Stimulated activated memory B cell treated with anti-CD40 and anti-IgM and Interleukin-4, amounts not matched to agents 10 μg/mL and 1 μg/mL and 100 μg/mL, for 72 hours (primary cell): ENCODE data around the gene NME3.
A peak's percentile ranks its signal among the peaks of the same experiment; 100 is the strongest.
"Not testable (repeated sequence)": the region's sequence is repeated elsewhere in the genome, so short reads cannot be mapped to it uniquely, and the experiment has no call there.

Source experiments
- ATAC-seq: fragments of 150-1000 bp; cut with Tn5 transposase; 2 replicates; pipeline ENCODE4 v1.10.0; 2021
- H3K27ac Mint-ChIP-seq: one replicate; pipeline ENCODE4 v1.8.0; 2022; ENCODE audit warnings: mild to moderate bottlenecking, mixed read lengths
- H3K27me3 Mint-ChIP-seq: one replicate; pipeline ENCODE4 v1.8.0; 2022; ENCODE audit warnings: mixed read lengths
- H3K36me3 Mint-ChIP-seq: one replicate; pipeline ENCODE4 v1.8.0; 2022; ENCODE audit warnings: mixed read lengths
- H3K4me1 Mint-ChIP-seq: one replicate; pipeline ENCODE4 v1.8.0; 2022; ENCODE audit warnings: mixed read lengths
- H3K4me3 Mint-ChIP-seq: one replicate; pipeline ENCODE4 v1.8.0; 2022; ENCODE audit warnings: mild to moderate bottlenecking, moderate library complexity, mixed read lengths
- H3K9me3 Mint-ChIP-seq: one replicate; pipeline ENCODE4 v1.8.0; 2022; ENCODE audit warnings: mixed read lengths

Gene NME3

GRCh38 chr16:1741553-1742165 lies 29.7 kb downstream of the NME3 start:
- Mint-ChIP-seq H3K27me3 (no peaks in the 10 kb centered on the region), H3K27ac (no peak overlapping the region), H3K9me3 (no peaks in the 10 kb centered on the region), H3K4me1 (no peaks in the 10 kb centered on the region), H3K36me3 (peaks cover 16% of the 10 kb centered on the region), H3K4me3 (no peak overlapping the region)
- no peak for ATAC-seq

GRCh38 chr16:1740781-1741490 lies 30.4 kb downstream of the NME3 start:
- no peak overlapping the region for H3K27ac Mint-ChIP-seq
- ATAC-seq, result no peak
- no peaks in the 10 kb centered on the region for H3K9me3 Mint-ChIP-seq
- H3K4me3 Mint-ChIP-seq, result no peak overlapping the region
- H3K36me3 Mint-ChIP-seq, result peaks cover 16% of the 10 kb centered on the region
- H3K4me1 Mint-ChIP-seq, result no peaks in the 10 kb centered on the region
- H3K27me3 Mint-ChIP-seq, result no peaks in the 10 kb centered on the region

DNA sequence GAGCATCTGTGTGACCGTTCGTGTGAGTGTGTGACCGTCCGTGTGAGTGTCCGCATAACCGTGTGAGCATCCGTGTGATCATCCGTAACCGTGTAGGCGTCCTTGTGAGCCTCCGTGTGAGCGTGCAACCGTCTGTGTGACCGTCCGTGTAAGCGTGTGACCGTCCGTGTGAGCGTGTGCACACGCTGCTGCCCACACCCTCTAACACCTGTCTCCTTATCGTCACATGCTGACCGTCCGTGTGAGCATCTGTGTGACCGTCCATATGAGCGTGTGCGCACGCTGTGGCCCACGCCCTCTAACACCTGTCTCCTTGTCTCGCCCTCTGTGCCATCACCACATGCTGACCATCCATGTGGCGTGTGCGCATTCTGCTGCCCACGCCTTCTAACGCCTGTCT lies 31.1 kb downstream of the NME3 start:
- Mint-ChIP-seq H3K36me3 (peaks cover 15% of the 10 kb centered on the region), H3K9me3 (no peaks in the 10 kb centered on the region), H3K4me1 (no peaks in the 10 kb centered on the region), H3K4me3 (no peak overlapping the region), H3K27me3 (no peaks in the 10 kb centered on the region), H3K27ac (no peak overlapping the region)
- no peak for ATAC-seq

GRCh38 chr16:1734816-1735215 lies 36.5 kb downstream of the NME3 start:
- Mint-ChIP-seq H3K4me3 (peak overlapping the region; percentile 41), H3K27ac (no peak overlapping the region)
- no peak for ATAC-seq

DNA sequence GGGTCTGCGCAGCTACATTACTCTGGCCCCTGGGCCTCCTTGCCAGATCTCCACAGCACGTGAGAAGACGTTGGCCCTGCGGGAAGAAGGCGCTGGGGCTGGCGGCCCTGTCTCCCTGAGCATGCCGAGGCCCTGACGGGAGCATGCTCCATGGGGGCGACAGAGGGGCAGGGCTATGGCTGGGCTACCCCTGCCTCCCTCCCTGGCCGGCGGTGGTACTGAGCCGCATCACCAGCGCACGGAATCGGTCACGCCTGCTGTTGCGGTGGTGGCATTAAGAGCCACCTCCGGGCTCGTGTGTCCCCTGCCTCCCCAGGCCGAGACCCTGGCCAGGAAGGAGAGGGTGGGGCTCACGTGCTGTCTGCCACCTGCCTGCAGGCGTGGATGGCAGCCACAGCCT lies 37.2 kb downstream of the NME3 start:
- no peaks in the 10 kb centered on the region for H3K4me1 Mint-ChIP-seq
- H3K9me3 Mint-ChIP-seq, result no peaks in the 10 kb centered on the region
- no peak overlapping the region for H3K27ac Mint-ChIP-seq
- H3K4me3 Mint-ChIP-seq, result no peak overlapping the region
- no peaks in the 10 kb centered on the region for H3K27me3 Mint-ChIP-seq
- H3K36me3 Mint-ChIP-seq, result peaks cover 22% of the 10 kb centered on the region
- no peak for ATAC-seq

More at GRCh38 chr16:1734816-1735215, 36.5 kb downstream of the NME3 start:
- H3K27me3 Mint-ChIP-seq, result no peaks in the 10 kb centered on the region
- no peaks in the 10 kb centered on the region for H3K4me1 Mint-ChIP-seq
- H3K9me3 Mint-ChIP-seq, result no peaks in the 10 kb centered on the region
- H3K36me3 Mint-ChIP-seq, result peaks cover 17% of the 10 kb centered on the region

GRCh38 chr16:1732551-1732987 lies 38.8 kb downstream of the NME3 start:
- not testable (repeated sequence) for ATAC-seq, H3K4me3 Mint-ChIP-seq, H3K27ac Mint-ChIP-seq

DNA sequence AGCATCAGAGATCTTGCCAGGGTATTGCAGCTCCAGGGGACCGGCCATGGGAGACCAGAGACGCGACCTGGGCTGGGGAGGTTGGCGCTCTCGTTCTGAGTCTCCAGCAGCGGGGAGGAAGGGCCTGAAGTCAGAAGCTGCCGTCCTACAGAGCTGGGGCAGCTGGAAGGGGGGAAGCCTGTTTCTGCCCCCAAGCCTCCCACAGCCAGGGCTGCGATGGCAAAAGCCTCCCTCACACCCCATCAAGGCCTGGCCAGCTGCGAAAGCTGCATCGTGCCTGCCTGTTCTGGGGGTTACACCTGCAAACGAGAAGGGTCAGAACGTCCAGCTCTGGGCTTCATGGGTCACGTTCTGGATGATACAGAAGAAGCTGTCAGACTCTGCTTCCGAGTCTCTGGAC lies 39.3 kb downstream of the NME3 start:
- Mint-ChIP-seq H3K27ac (no peak overlapping the region), H3K36me3 (peaks cover 35% of the 10 kb centered on the region), H3K4me3 (no peak overlapping the region), H3K9me3 (no peaks in the 10 kb centered on the region), H3K4me1 (peaks cover 13% of the 10 kb centered on the region), H3K27me3 (no peaks in the 10 kb centered on the region)
- no peak for ATAC-seq

More at GRCh38 chr16:1732551-1732987, 38.8 kb downstream of the NME3 start:
- peaks cover 30% of the 10 kb centered on the region for H3K36me3 Mint-ChIP-seq
- H3K9me3 Mint-ChIP-seq, H3K4me1 Mint-ChIP-seq, H3K27me3 Mint-ChIP-seq: not testable (repeated sequence)

DNA sequence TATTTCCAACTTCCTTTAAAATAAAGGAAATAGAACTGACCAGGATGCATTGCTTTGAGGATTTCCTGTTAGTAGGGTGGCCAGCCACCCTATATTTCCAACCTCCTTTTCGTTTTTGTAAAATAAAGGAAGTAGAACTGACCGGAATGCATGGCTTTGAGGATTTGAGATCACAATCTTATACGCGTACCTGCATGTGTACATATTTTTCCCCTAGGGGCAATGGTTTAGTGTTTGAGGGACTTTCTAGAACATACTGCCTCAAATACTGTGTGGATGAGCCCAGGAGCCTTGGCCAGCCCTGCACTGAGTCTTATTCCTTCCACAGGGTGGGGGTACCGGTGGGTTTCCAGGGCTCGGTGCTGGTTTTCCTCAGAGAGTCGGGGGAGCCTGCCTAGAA lies 39.7 kb downstream of the NME3 start:
- H3K36me3 Mint-ChIP-seq, result peaks cover 40% of the 10 kb centered on the region
- H3K4me1 Mint-ChIP-seq, result peaks cover 18% of the 10 kb centered on the region
- ATAC-seq, result no peak

GRCh38 chr16:1731073-1731472 lies 40.3 kb downstream of the NME3 start:
- ATAC-seq, result no peak
- no peaks in the 10 kb centered on the region for H3K9me3 Mint-ChIP-seq
- H3K4me1 Mint-ChIP-seq, result peaks cover 18% of the 10 kb centered on the region
- no peak overlapping the region for H3K27ac Mint-ChIP-seq
- H3K27me3 Mint-ChIP-seq, result no peaks in the 10 kb centered on the region
- H3K36me3 Mint-ChIP-seq, result peaks cover 41% of the 10 kb centered on the region
- no peak overlapping the region for H3K4me3 Mint-ChIP-seq

More for the DNA sequence above, 39.7 kb downstream of the NME3 start:
- H3K27ac Mint-ChIP-seq, result no peak overlapping the region
- H3K4me3 Mint-ChIP-seq, result no peak overlapping the region
- H3K9me3 Mint-ChIP-seq, result no peaks in the 10 kb centered on the region
- H3K27me3 Mint-ChIP-seq, result no peaks in the 10 kb centered on the region

- Mint-ChIP-seq H3K4me1 (peaks cover 18% of the 10 kb centered on the region), H3K4me3 (no peak overlapping the region), H3K36me3 (peaks cover 41% of the 10 kb centered on the region), H3K9me3 (no peaks in the 10 kb centered on the region), H3K27me3 (no peaks in the 10 kb centered on the region), H3K27ac (no peak overlapping the region)
- ATAC-seq, result no peak
Observed at GRCh38 chr16:1729445-1729844, 41.9 kb downstream of the NME3 start.

- H3K27ac Mint-ChIP-seq, result no peak overlapping the region
- H3K27me3 Mint-ChIP-seq, result no peaks in the 10 kb centered on the region
- peaks cover 18% of the 10 kb centered on the region for H3K4me1 Mint-ChIP-seq
- ATAC-seq, result no peak
- no peaks in the 10 kb centered on the region for H3K9me3 Mint-ChIP-seq
- no peak overlapping the region for H3K4me3 Mint-ChIP-seq
- peaks cover 41% of the 10 kb centered on the region for H3K36me3 Mint-ChIP-seq
Observed at GRCh38 chr16:1729026-1729425, 42.3 kb downstream of the NME3 start.

- H3K36me3 Mint-ChIP-seq, result peaks cover 35% of the 10 kb centered on the region
- no peak overlapping the region for H3K27ac Mint-ChIP-seq
Observed at GRCh38 chr16:1727651-1728624, 43.4 kb downstream of the NME3 start.

DNA sequence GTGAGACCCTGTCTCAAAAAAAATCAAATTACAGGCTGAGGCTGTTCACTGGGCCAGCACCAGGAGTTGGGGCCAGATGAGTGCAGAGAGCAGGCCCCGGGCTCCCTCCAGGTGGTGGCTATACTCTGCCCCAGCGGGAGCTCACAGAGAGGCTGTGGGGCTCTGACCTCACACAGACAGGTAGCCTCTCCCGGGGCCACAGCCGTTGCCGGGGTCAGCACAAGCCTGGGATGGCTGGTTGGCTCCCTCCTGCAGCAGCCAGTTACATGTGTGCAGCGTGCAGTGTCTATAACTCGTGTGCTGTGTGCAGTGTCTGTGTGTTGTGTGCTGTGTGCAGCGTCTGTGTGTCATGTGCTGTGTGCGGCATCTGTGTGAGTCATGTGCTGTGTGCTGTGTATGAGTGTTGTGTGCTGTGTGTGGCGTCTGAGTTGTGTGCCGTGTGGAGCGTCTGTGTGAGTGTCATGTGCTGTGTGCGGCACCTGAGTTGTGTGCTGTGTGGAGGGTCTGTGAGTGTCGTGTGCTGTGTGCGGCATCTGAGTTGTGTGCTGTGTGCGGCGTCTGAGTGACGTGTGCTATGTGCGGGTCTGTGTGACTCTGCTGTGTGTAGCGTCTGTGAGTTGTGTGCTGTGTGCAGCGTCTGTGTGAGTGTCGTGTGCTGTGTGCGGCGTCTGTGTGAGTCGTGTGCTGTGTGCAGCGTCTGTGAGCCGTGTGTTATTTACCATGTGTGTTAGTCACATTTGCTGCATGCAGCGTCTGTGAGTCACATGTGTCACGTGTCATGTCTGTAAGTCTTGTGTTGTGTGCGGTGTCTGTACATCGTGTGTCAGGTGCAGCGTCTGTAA lies 44.5 kb downstream of the NME3 start:
- Mint-ChIP-seq H3K27me3 (no peaks in the 10 kb centered on the region), H3K9me3 (no peaks in the 10 kb centered on the region), H3K36me3 (peaks cover 28% of the 10 kb centered on the region), H3K4me1 (peaks cover 38% of the 10 kb centered on the region), H3K27ac (no peak overlapping the region), H3K4me3 (no peak overlapping the region)
- ATAC-seq, result no peak

More at GRCh38 chr16:1727651-1728624, 43.4 kb downstream of the NME3 start:
- H3K9me3 Mint-ChIP-seq, result no peaks in the 10 kb centered on the region
- no peak overlapping the region for H3K4me3 Mint-ChIP-seq
- ATAC-seq, result no peak
- no peaks in the 10 kb centered on the region for H3K27me3 Mint-ChIP-seq
- H3K4me1 Mint-ChIP-seq, result peaks cover 28% of the 10 kb centered on the region

DNA sequence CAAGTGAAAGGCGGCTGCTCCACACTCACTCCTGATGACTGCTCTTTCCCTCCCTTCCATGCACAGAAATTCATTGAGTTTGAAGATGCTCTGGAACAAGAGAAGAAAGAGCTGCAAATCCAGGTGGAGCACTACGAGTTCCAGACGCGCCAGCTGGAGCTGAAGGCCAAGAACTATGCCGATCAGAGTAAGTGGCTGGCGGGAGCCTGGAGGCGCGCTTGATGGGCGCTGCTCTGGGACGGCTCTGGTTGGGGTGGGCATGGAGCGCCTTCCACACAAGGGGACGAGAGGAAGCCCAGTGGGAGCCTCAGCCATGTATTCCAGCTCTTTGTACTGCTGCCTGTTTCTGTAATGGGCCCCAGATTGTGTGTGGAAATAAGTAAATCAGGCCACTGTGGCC lies 46.9 kb downstream of the NME3 start:
- Mint-ChIP-seq H3K9me3 (no peaks in the 10 kb centered on the region), H3K27ac (no peak overlapping the region), H3K4me3 (no peak overlapping the region), H3K4me1 (peaks cover 54% of the 10 kb centered on the region), H3K36me3 (peaks cover 29% of the 10 kb centered on the region), H3K27me3 (no peaks in the 10 kb centered on the region)
- ATAC-seq, result no peak
